ENCODE results near the gene TMEM205.
A peak's percentile ranks its signal among the peaks of the same experiment; 100 is the strongest.

The TMEM205 gene

GRCh38 chr19:11346104-11346940 is at the start of gene TMEM205, which contains the start of gene CCDC159:
TMEM205 (minus strand) TSS chr19:11346268; CDS start chr19:11345619, 649 bp downstream.
CCDC159 (plus strand) TSS chr19:11346519; CDS start chr19:11346607, 88 bp downstream.
- TF ChIP-seq POLR2A (IDR thresholded peaks at IDR 0.05; ENCODE audit: extremely low read depth, insufficient read length): peak; percentile 40
- no peak for TF ChIP-seq CTCF (IDR thresholded peaks at IDR 0.05; ENCODE audit: low read depth, low read length)
- TF ChIP-seq MAX (IDR thresholded peaks at IDR 0.05; ENCODE audit: low read depth, low read length): peak; percentile 77
- H3K4me3 ChIP-seq (ENCODE audit: low read depth, low read length): peak within 1 kb of the TSS; percentile 84
- DNase-seq (ENCODE audit: low read depth): peak; percentile 98

GRCh38 chr19:11390933-11391680 is 45.0 kb upstream of the TMEM205 start:
- no peak overlapping the region for H3K4me3 ChIP-seq (ENCODE audit: low read depth, low read length)
- DNase-seq (ENCODE audit: low read depth): no peak
- TF ChIP-seq MAX (IDR thresholded peaks at IDR 0.05; ENCODE audit: low read depth, low read length) (no peak), CTCF (IDR thresholded peaks at IDR 0.05; ENCODE audit: low read depth, low read length) (no peak), POLR2A (IDR thresholded peaks at IDR 0.05; ENCODE audit: extremely low read depth, insufficient read length) (no peak), MYC (IDR thresholded peaks at IDR 0.05; ENCODE audit: low read depth, low read length) (no peak)

GRCh38 chr19:11390359-11390758 is 44.3 kb upstream of the TMEM205 start:
- TF ChIP-seq POLR2A (IDR thresholded peaks at IDR 0.05; ENCODE audit: extremely low read depth, insufficient read length) (no peak), CTCF (IDR thresholded peaks at IDR 0.05; ENCODE audit: low read depth, low read length) (no peak), MAX (IDR thresholded peaks at IDR 0.05; ENCODE audit: low read depth, low read length) (no peak)
- no peak for DNase-seq (ENCODE audit: low read depth)
- H3K4me3 ChIP-seq (ENCODE audit: low read depth, low read length): no peak overlapping the region

- no peak for TF ChIP-seq MYC (IDR thresholded peaks at IDR 0.05; ENCODE audit: low read depth, low read length)
- no peak for TF ChIP-seq MAX (IDR thresholded peaks at IDR 0.05; ENCODE audit: low read depth, low read length)
- no peak for TF ChIP-seq CTCF (IDR thresholded peaks at IDR 0.05; ENCODE audit: low read depth, low read length)
- no peak for TF ChIP-seq POLR2A (IDR thresholded peaks at IDR 0.05; ENCODE audit: extremely low read depth, insufficient read length)
- no peak overlapping the region for H3K4me3 ChIP-seq (ENCODE audit: low read depth, low read length)
- DNase-seq (ENCODE audit: low read depth): peak; percentile 56
These were observed 41.3 kb upstream of the TMEM205 start for GRCh38 chr19:11387162-11388034.

- DNase-seq (ENCODE audit: low read depth): no peak
- TF ChIP-seq MAX (IDR thresholded peaks at IDR 0.05; ENCODE audit: low read depth, low read length): no peak
- TF ChIP-seq CTCF (IDR thresholded peaks at IDR 0.05; ENCODE audit: low read depth, low read length): no peak
- no peak for TF ChIP-seq POLR2A (IDR thresholded peaks at IDR 0.05; ENCODE audit: extremely low read depth, insufficient read length)
- no peak for TF ChIP-seq MYC (IDR thresholded peaks at IDR 0.05; ENCODE audit: low read depth, low read length)
- no peak overlapping the region for H3K4me3 ChIP-seq (ENCODE audit: low read depth, low read length)
These were observed 38.7 kb upstream of the TMEM205 start for GRCh38 chr19:11384778-11385129.
